ENCODE data around the gene MAP1A.

Gene MAP1A

GRCh38 chr15:43517354-43518196, at the start of gene MAP1A:
Gene MAP1A, plus strand, starts transcription at chr15:43517608. Its CDS starts 3,866 bp downstream, at chr15:43521474.
- FAIRE-seq, result no peak

DNA sequence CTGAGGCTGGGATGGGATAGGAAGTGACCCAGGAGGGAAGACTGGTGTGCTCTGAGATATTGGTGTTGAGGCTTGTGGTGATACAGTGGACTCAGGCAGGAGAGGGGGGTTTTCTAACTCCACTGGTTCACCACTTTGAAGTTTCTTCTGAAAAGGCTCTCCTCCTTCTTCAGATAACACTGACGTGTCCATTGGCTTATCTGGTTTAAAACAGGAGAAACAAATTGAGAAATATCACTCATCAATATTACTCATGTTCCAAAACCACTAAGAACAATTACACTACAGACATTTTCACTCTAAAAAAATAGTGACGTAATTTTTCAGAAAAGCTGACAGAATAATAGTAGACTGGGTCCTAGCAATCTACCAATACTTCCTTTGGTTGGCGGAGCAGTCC, 47.5 kb upstream of the MAP1A start:
- FAIRE-seq, result no peak

GRCh38 chr15:43471975-43472374, 45.4 kb upstream of the MAP1A start:
- no peak for FAIRE-seq

- FAIRE-seq, result no peak
These were observed 43.5 kb upstream of the MAP1A start for GRCh38 chr15:43473885-43474284.

DNA sequence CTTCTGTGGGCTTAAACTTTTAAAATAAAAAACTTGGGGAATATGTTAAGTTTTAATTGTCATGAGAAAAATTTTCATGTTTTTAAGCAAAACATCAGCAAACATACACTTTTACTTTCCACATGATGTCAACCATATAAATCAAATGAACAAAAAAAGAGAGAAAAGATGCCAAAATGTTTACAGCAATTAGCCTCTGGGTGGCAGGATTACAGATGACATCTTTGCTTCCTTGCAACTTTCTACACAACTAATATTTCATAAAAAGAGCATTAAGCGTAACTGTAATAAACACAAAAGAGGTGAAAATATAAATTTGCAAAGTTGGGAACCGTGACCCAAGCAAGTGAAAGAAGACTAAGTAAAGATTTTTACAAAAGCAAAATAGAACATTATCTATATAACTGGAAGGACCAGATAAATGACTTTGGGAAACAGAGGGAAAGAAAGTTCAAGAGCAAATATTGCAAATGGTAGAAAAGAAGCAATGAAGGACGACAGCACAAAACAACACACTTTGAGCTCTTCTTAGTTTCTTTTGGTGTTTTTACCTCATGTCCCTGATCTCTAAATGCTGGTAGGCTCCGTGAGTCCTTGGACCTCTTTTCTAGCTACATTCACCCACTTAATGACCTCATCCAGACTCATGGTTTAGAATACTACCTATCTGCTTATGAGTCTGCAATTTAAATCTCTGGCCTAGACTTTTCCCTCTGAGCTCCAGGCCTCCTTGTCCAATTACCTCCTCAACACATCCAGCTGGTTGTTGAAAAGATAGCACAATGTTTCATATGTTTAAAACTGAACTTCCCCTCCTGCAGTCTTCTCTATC, 33.9 kb upstream of the MAP1A start:
- peak; percentile 18 for FAIRE-seq

DNA sequence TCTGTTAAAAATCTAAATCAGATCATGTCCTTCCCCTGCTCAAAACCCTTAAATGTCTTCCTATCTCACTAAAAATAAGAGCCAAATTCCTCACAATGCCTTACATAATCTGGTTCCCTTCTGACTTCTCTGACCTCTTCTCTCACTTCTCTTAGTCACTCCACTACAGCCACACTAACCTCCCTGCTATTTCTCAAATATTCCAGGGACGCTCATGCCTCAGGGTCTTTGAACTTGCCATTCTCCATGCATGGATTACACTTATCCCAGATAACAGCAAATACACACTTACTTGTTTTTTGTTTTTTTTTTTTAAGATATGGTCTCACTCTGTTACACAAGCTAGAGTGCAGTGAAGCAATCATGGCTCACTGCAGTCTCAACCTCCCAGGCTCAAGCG, 33.0 kb upstream of the MAP1A start:
- FAIRE-seq, result no peak

DNA sequence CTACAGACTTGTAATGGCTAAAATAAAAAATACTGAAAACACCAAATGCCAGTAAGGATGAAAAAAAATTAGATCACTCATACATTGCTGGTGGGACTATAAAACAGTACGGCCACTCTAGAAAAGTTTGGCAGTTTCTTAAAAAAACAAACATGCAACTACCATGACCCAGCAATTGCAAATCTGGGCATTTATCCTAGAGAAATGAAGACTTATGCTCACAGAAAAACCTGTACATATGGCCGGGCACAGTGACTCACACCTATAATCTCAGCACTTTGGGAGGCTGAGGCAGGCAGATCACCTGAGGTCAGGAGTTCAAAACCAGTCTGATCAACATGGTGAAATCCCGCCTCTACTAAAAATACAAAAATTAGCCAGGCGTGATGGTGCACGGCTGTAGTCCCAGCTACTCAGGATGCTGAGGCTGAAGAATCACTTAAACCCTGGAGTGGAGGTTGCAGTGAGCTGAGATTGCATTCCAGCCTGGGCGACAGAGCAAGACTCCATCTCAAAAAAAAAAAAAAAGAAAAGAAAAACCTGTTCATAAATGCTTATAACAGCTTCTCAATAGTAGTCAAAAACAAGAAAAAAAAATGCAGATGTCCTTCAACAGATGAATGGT, 30.0 kb upstream of the MAP1A start:
- FAIRE-seq, result no peak

DNA sequence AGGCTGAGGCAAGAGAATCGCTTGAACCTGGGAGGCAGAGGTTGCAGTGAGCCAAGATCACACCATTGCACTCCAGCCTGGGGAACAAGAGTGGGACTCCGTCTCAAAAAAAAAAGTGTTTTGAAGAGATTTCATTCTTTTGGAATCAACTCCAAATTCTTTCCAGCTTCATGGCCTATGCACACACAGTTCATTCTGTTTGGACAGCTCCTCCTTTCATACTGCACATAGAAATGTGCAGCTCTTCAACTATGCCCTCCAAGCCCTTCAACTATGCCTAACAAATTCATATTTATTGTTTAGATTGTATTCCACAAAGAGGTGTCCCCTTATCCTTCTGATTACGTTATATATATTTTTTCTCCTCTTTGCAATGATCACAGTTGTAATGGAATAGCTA, 28.6 kb upstream of the MAP1A start:
- FAIRE-seq, result no peak

DNA sequence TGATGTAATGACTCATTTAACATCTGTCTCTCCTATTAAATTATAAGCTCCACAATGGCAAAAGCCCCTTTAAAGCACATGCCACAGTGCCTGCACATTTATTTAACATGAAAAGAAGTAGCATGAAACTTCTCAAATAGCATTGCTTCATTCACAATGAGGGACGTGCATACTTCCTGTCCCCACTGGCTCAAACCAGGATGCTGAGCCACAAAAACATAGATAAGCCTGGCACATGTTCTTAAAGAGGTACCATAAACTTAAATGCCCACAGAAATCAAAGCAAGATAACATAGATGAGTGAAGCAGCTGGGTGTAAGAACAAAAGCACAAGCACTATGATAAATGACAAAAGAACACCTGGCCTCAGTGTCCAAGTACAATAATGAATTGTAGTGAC, 28.2 kb upstream of the MAP1A start:
- no peak for FAIRE-seq

- FAIRE-seq, result no peak
These were observed 25.1 kb upstream of the MAP1A start for GRCh38 chr15:43492266-43492665.

GRCh38 chr15:43492673-43493601, 24.5 kb upstream of the MAP1A start, which contains the start of gene TP53BP1:
Gene TP53BP1, minus strand, starts transcription at chr15:43493156. Its CDS starts 113 bp downstream, at chr15:43493043.
- no peak for FAIRE-seq

DNA sequence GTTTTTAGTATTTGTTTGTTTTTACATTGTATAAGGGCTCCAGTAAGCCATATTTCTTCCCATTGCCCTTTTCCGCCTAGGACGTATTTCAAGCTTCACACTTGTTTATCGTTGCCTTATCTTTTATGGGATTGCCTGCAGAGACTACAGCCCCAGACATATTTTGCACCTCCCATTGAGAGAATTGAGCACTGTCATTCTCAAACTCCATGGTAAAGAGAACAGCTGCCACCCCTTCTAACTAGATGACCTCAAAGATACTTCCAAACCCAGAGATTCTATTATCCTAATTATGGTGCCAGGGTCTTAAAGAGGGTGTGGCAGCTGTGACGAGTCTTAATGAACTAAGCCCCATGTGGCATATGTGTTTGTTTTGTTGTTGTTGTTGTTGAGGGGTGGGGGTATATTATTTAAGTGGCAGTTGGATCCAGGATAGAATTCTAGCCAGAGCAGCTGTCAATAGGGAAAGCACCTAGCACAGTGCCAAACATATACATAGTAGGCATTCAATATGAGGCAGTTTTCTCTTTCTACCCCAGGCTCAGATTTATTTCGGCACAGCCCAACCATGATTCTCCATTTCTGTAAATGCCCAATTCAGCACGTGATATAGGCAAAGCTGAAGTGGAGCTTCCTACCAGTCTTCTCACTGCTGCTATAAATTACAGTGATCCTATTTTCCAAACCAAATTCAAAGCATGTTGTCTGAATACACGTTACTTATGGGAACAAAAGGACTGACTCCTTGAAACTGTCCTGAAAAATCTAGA, 23.5 kb upstream of the MAP1A start:
- no peak for FAIRE-seq

- FAIRE-seq, result no peak
These were observed 18.4 kb upstream of the MAP1A start for GRCh38 chr15:43498990-43499389.

DNA sequence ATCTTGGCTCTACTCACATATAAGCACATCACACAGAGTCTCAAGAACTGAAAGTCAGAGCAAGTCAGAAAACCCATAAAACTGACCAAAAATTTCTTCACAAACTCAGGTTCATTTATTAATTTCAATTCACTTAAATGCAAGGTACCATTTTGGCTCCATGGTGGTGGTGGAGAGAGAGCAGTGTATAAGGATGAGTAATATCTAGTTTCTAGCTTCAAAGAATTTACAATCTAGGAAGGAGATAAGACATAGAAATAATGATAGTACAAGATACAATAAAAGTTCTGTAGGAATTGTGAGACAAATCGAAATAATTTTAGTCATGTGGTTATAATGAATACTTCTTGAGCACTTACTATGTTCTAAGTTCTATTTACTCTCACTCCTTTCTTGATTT, 17.8 kb upstream of the MAP1A start:
- FAIRE-seq, result no peak

DNA sequence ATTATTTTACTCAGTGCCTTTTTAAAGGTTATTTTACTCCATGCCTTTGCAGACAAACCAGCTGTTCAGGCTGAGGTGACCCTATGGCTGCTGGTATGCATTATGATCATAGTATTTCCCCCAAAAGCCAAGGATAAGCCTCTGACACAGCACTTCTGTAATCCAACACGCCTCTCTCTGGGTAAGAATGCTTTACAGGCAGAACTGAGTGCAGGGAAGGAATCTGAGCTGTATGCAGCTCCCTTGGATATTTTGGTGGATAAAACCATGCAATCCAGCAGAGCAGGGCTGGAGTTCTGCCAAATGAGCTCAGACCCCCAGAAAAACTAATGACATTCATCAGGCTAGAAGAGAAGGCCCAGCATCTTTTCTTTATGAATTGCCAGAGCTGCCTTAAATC, 11.7 kb upstream of the MAP1A start:
- FAIRE-seq, result no peak

GRCh38 chr15:43508421-43508820, 9.0 kb upstream of the MAP1A start:
- no peak for FAIRE-seq

DNA sequence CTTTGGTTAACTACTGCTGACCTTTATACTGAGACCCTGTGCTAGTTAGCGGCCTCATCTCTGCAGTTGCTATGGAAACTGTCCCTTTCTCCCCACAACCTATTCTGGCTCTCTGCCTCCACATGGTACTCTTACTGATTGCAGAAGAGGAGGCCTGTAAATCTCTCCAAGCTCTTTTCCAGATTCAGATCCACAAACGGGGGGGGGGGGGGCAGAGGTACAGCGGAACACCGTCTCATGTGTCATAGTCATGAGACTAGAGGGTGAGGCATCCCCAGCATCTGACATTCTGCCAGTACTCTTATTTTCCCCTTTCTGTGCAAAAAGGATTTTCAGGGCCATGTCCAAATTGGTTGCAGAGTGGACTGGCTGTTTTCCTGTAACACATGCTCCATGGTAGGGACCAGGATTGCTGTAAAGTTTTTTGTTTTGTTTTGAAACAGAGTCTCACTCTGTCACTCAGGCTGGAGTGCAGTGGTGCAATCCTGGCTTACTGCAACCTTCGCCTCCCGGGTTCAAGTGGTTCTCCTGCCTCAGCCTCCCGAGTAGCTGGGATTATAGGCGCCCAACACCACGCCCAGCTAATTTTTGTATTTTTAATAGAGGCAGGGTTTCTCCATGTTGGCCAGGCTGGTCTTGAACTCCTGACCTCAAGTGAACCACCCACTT, 8.3 kb upstream of the MAP1A start:
- FAIRE-seq, result no peak

- FAIRE-seq, result no peak
These were observed 7.7 kb upstream of the MAP1A start for GRCh38 chr15:43509660-43510199.

DNA sequence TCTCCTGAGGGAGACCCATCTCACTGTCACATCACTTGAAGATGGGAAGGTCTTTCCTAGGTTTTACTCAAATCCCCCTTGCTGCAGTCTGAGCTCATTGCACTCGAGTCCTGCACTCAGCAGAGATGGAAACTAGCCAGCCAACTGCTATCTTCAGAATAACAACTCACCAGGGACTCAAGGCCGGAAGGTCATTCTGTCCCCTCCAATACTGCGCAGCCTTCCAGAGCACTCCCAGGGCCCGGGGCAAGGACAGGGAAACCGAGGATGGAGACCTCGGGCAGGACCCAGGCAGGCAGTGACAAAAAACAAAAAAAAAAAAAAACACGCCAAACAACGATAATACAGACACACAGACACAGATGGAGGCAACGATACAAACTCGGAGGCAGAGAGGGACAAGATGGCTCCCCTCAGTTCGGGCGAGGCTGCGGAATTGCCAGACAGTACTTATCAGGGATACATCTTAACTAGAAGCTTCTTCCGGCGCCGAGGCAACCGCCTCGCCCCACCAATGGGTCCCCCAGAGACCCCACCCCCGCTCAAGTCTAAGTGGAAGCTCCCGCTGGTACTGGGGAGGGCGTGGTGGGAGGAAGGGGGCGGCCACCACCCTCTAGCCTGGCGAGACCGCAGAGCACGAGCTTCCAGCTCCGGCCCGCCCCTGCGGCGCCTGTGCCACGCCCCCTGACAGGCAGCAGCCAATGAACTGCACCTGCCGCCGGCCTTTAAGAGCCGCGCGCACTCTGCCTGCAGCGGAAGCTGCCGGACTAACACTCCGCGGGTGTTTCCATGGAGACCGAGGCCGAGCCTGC, 7.0 kb upstream of the MAP1A start:
- no peak for FAIRE-seq
